Keratinocyte (primary cell): ENCODE results near the gene LDLRAP1.

ENCODE experiments used
- CTCF ChIP-seq, 3 experiments: IDR thresholded peaks in 1 of 3; conservative IDR thresholded peaks in 1 of 3; optimal IDR thresholded peaks in 1 of 3; 2 replicates in 2 of 3; 3 replicates in 1 of 3; pipeline versions ENCODE3 to v1.5.1; 2011; ENCODE audit warnings: low read length in 3 of 3, mild to moderate bottlenecking in 3 of 3, moderate library complexity in 2 of 3, control low read depth in 1 of 3, inconsistent platforms in 1 of 3; ENCODE audit not compliant: insufficient read depth in 2 of 3; ENCODE audit errors: extremely low read depth in 1 of 3
- EZH2 ChIP-seq: IDR thresholded peaks from one replicate; pipeline ENCODE4 v1.6.1; 2012; ENCODE audit warnings: inconsistent platforms, mild to moderate bottlenecking, low read length, moderate library complexity

- peak in 1 of 3 experiments; percentile 33 for TF ChIP-seq CTCF (optimal IDR thresholded peaks at IDR 0.05 in 1 of 3, IDR thresholded peaks at IDR 0.05 in 1 of 3, conservative IDR thresholded peaks at IDR 0.05 in 1 of 3; ENCODE audit: extremely low read depth in 1 of 3, insufficient read depth in 2 of 3, low read length in 3 of 3)
- TF ChIP-seq EZH2: no peak
Measured at GRCh38 chr1:25568090-25568833, 24.9 kb downstream of the LDLRAP1 start.
